ENCODE data around the gene USP17L10.
"Not testable (repeated sequence)": the region's sequence is repeated elsewhere in the genome, so short reads cannot be mapped to it uniquely, and the experiment has no call there.

USP17L10 gene

GRCh38 chr4:9210357-9210756, at the start of gene USP17L10:
TSS of gene USP17L10 (plus strand) at chr4:9210657. CDS start at chr4:9210657, 0 bp downstream.
- DNase-seq (ENCODE audit: low spot score) = not testable (repeated sequence)

- not testable (repeated sequence) for DNase-seq (ENCODE audit: low spot score)
These were observed 44.5 kb upstream of the USP17L10 start for GRCh38 chr4:9165990-9166389.

GRCh38 chr4:9169791-9170459, 40.5 kb upstream of the USP17L10 start, which contains the start of gene FAM90A26:
TSS of gene FAM90A26 (plus strand) at chr4:9170409. CDS start at chr4:9173173, 2,764 bp downstream.
- DNase-seq (ENCODE audit: low spot score) = not testable (repeated sequence)

- DNase-seq (ENCODE audit: low spot score) = not testable (repeated sequence)
These were observed 4.2 kb downstream of the USP17L10 start for GRCh38 chr4:9214701-9215100.

- not testable (repeated sequence) for DNase-seq (ENCODE audit: low spot score)
These were observed 4.6 kb downstream of the USP17L10 start, which contains the start of gene USP17L11 for GRCh38 chr4:9215105-9215504. TSS of gene USP17L11 (plus strand) at chr4:9215405. CDS start at chr4:9215405, 0 bp downstream.

- not testable (repeated sequence) for DNase-seq (ENCODE audit: low spot score)
These were observed 9.4 kb downstream of the USP17L10 start, which contains the start of gene USP17L12 for GRCh38 chr4:9219852-9220251. TSS of gene USP17L12 (plus strand) at chr4:9220152. CDS start at chr4:9220152, 0 bp downstream.

- not testable (repeated sequence) for DNase-seq (ENCODE audit: low spot score)
These were observed 14.1 kb downstream of the USP17L10 start, which contains the start of gene USP17L13 for GRCh38 chr4:9224596-9224995. TSS of gene USP17L13 (plus strand) at chr4:9224896. CDS start at chr4:9224896, 0 bp downstream.

GRCh38 chr4:9230249-9230648, 19.8 kb downstream of the USP17L10 start:
- DNase-seq (ENCODE audit: low spot score) = not testable (repeated sequence)

- DNase-seq (ENCODE audit: low spot score) = not testable (repeated sequence)
These were observed 23.6 kb downstream of the USP17L10 start, which contains the start of gene USP17L15 for GRCh38 chr4:9234085-9234484. TSS of gene USP17L15 (plus strand) at chr4:9234385. CDS start at chr4:9234385, 0 bp downstream.

- DNase-seq (ENCODE audit: low spot score) = not testable (repeated sequence)
These were observed 28.0 kb downstream of the USP17L10 start for GRCh38 chr4:9238461-9238860.

GRCh38 chr4:9243579-9243978, 33.1 kb downstream of the USP17L10 start, which contains the start of gene USP17L17:
TSS of gene USP17L17 (plus strand) at chr4:9243879. CDS start at chr4:9243879, 0 bp downstream.
- DNase-seq (ENCODE audit: low spot score) = not testable (repeated sequence)

GRCh38 chr4:9247953-9248680, 37.7 kb downstream of the USP17L10 start, which contains the start of gene USP17L18:
TSS of gene USP17L18 (plus strand) at chr4:9248630. CDS start at chr4:9248630, 0 bp downstream.
- DNase-seq (ENCODE audit: low spot score) = not testable (repeated sequence)

GRCh38 chr4:9253078-9253477, 42.6 kb downstream of the USP17L10 start, which contains the start of gene USP17L19:
TSS of gene USP17L19 (plus strand) at chr4:9253378. CDS start at chr4:9253378, 0 bp downstream.
- DNase-seq (ENCODE audit: low spot score) = not testable (repeated sequence)

- DNase-seq (ENCODE audit: low spot score) = not testable (repeated sequence)
These were observed 47.4 kb downstream of the USP17L10 start, which contains the start of gene USP17L20 for GRCh38 chr4:9257824-9258223. TSS of gene USP17L20 (plus strand) at chr4:9258124. CDS start at chr4:9258124, 0 bp downstream.

All from hepatic stellate cell (primary cell).